Suprapubic skin (tissue), 4 donors: ENCODE data around the gene MAGEB17.

ENCODE experiments used
- POLR2A ChIP-seq, 2 donors: fragments of 450-650 bp; IDR thresholded peaks; one replicate each; pipeline ENCODE4 v1.6.1; 2017; ENCODE audit warnings: antibody characterized with exemption in 2 of 2, mild to moderate bottlenecking in 2 of 2, moderate library complexity in 2 of 2
- POLR2AphosphoS5 ChIP-seq, 3 donors: sonication (generic); formaldehyde crosslinking; IDR thresholded peaks; one replicate each; pipeline ENCODE4 v1.6.1; 2017; ENCODE audit warnings: antibody characterized with exemption in 3 of 3

DNA sequence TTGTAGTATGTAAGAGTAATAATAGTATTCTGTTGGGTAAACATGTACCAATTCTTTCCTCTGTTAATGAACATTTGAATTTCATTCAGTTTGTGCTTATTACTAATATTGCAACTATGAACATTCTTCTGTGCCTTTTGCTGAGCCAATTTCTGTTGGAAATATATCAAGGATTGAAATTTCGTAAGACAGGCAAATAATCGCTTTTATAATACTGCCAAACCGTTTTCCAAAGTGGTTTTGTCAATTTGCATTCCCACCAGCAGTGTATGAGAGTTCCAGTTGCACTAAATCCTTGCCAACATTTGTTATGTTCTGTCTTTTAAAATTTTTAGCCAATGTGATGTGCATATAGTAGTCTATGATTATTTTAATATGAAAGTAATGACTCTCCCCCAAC is 38.6 kb downstream of the MAGEB17 start:
- TF ChIP-seq POLR2AphosphoS5 (IDR thresholded peaks at IDR 0.05) (no peak), POLR2A (IDR thresholded peaks at IDR 0.05) (no peak)
